Stimulated activated CD4-positive, alpha-beta T cell treated with anti-CD3 and anti-CD28 coated beads, TNF-alpha, amount 100 ng/mL, for 4 hours (primary cell): ENCODE data around the gene ATAD1.
A peak's percentile ranks its signal among the peaks of the same experiment; 100 is the strongest.
"Not testable (repeated sequence)": the region's sequence is repeated elsewhere in the genome, so short reads cannot be mapped to it uniquely, and the experiment has no call there.

Experiments used
- DNase-seq, 3 experiments: peaks; one replicate each; pipeline ENCODE4 v3.0.0-alpha.2; 2020; ENCODE audit warnings: low read depth in 3 of 3

Gene ATAD1

GRCh38 chr10:87817609-87818504, at the start of gene ATAD1:
Gene ATAD1 (minus strand): TSS chr10:87818226. CDS start chr10:87814599, 3,627 bp downstream.
- peak; percentile 72 to 79 (median 72) for DNase-seq

- DNase-seq, result no peak
These were observed 49.4 kb upstream of the ATAD1 start for GRCh38 chr10:87867453-87867852.

- DNase-seq, result no peak
These were observed 48.5 kb upstream of the ATAD1 start for GRCh38 chr10:87866412-87866974.

- no peak for DNase-seq
These were observed 47.3 kb upstream of the ATAD1 start for GRCh38 chr10:87865241-87865881.

- DNase-seq, result no peak
These were observed 46.6 kb upstream of the ATAD1 start for GRCh38 chr10:87864496-87865059.

- peak in 1 of 3 experiments; percentile 24 for DNase-seq
These were observed 46.0 kb upstream of the ATAD1 start for GRCh38 chr10:87863951-87864495.

GRCh38 chr10:87863053-87863943, 45.3 kb upstream of the ATAD1 start, which contains the start of the genes KLLN and PTEN:
Gene KLLN (minus strand): TSS chr10:87863533. CDS start chr10:87862487, 1,046 bp downstream.
Gene PTEN (plus strand): TSS chr10:87863625. CDS start chr10:87864470, 845 bp downstream.
- DNase-seq, result peak; percentile 60 to 71 (median 65)

GRCh38 chr10:87862679-87863052, 44.6 kb upstream of the ATAD1 start:
- DNase-seq, result peak in 1 of 3 experiments; percentile 44

GRCh38 chr10:87861953-87862678, 44.1 kb upstream of the ATAD1 start:
- DNase-seq, result peak; percentile 85 to 90 (median 88)

GRCh38 chr10:87861566-87861952, 43.5 kb upstream of the ATAD1 start:
- DNase-seq, result no peak

GRCh38 chr10:87860816-87861403, 42.9 kb upstream of the ATAD1 start:
- DNase-seq, result no peak

GRCh38 chr10:87860156-87860795, 42.2 kb upstream of the ATAD1 start:
- DNase-seq, result no peak

- DNase-seq, result not testable (repeated sequence)
These were observed 37.6 kb upstream of the ATAD1 start for GRCh38 chr10:87855665-87856064.

- not testable (repeated sequence) for DNase-seq
These were observed 37.2 kb upstream of the ATAD1 start for GRCh38 chr10:87855247-87855646.

GRCh38 chr10:87852089-87852488, 34.1 kb upstream of the ATAD1 start:
- no peak for DNase-seq

GRCh38 chr10:87850742-87851205, 32.7 kb upstream of the ATAD1 start:
- DNase-seq, result peak in 2 of 3 experiments; percentile 16 to 21

- no peak for DNase-seq
These were observed 31.0 kb upstream of the ATAD1 start for GRCh38 chr10:87849001-87849400.

GRCh38 chr10:87847550-87847949, 29.5 kb upstream of the ATAD1 start:
- DNase-seq, result no peak

GRCh38 chr10:87846711-87847110, 28.7 kb upstream of the ATAD1 start:
- DNase-seq, result not testable (repeated sequence)
